Head of caudate nucleus (tissue), 42 donors: Measurements from ENCODE around the gene USP32.
"Not testable (repeated sequence)": the region's sequence is repeated elsewhere in the genome, so short reads cannot be mapped to it uniquely, and the experiment has no call there.

ENCODE experiments used
- DNase-seq, 42 donors: peaks; one replicate each; pipeline versions ENCODE4 v3.0.0 to v3.0.0-alpha.2; 2020 to 2021; ENCODE audit warnings: mixed read lengths in 7 of 42
- intact Hi-C: fragments of 100-400 bp; cut with DNase I; formaldehyde crosslinking; loops from one replicate; pipeline ENCODE4 v1.15.0; 2022

The USP32 gene

DNA sequence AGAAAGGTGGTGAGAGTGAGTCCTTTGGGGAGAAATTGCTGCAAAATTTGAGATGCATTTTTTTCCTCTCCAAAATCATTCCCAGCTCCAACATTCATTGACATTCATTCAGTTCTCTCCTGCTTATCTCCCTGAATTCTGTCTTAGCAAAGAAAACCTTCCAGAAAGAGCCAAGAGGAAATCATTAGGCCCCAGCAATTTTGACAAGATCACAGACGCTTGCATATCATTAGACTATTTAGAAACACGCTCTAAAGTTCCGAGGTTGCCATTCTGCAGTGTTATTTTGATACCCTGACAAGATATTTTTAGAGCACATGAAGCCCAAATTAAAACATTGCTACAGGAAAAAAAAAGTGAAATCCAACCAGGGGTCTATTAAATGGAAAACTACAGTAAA, 20.8 kb upstream of the USP32 start:
- DNase-seq: no peak
- intact Hi-C loops: no loop called here

DNA sequence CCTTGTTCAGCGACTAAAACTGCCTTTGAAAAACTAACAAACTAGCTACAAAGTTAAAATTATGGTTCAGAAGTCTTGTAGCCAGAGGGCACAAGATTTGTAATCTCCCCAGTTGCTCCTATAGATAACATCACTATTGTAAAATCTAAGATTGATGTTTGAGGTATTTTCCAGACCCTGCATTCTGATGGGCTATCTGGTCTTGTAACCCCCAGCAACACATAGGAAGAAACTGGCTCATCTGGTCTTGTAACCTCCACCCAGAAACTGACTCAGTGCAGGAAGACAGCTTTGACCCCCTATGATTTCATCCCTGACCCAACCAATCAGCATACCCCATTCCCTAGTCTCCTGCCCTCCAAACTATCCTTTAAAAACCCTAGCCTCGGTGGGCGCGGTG, 18.1 kb upstream of the USP32 start:
- no peak for DNase-seq
- intact Hi-C loops: no loop called here

DNA sequence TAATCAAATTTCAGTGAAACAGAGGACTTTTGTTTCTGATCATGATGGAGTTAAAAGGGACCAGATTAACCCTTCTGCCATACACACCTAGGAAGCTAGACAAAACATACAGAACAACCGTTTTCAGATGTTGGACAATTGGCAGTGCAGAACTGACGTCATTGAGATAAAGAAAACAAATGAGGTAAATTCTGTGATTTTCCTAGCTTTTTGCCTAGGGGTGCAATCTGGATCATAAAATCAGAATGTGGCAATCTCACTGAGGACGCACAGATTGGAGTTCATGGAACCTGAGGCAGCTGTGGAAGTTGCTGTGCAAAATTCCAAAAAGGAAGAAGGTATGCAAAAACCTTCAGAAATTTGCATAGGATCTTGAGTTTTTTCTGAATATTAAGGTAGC, 15.0 kb upstream of the USP32 start:
- DNase-seq: peak in 1 of 42 donors; percentile 12
- intact Hi-C loops: no loop called here

DNA sequence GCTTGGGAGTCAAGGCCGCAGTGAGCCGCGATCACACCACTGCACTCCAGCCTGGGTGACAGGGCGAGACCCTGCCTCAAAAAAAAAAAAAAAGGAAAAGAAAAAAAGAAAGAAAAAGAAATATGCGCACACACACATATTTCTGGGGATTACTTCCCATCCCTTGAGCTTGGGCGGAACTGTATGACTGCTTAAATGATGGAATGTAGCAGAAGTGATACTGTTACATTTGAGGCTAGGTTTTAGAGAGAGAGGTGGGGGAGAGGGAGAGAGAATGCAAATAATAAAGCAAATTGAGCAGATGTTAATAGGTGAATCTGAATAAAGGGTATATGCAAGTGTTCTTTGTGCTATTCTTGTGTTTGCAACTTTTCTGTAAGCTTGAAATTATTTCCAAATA, 12.0 kb upstream of the USP32 start:
- intact Hi-C loops: no loop called here

DNA sequence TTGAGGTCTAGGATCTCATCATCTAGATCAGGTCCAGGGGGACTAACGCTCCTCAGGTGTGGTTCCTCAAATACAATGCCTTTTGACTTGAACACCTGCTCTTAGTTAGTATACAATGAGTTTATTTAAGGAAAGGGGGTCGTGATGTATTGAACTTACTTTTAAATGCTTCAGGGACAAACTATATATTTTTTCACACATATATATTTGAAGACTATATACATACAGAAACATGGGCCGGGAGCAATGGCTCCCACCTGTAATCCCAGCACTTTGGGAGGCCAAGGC, 11.5 kb upstream of the USP32 start:
- intact Hi-C loops: no loop called here
- no peak for DNase-seq

More for the DNA sequence above, 12.0 kb upstream of the USP32 start:
- DNase-seq: no peak

DNA sequence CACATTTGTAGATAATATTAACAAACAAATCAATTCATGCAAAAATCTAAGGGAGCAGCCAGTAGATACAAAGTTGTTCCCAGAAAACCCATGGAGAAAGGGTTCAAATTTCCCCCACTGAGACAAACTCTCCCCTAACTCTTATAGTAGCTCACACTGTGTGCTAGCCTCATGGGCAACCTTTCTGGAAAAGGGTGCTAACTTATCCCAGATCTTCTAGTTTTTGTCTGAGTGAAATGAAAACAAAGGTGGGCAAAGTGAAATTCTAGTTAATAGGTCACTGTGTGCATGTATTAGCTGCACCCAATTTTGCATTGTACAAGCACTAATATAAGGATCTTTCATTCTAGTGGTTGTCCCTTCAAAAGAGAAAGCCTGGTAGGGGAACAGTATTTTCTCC, 9.9 kb upstream of the USP32 start:
- intact Hi-C loops: no loop called here
- DNase-seq: no peak

DNA sequence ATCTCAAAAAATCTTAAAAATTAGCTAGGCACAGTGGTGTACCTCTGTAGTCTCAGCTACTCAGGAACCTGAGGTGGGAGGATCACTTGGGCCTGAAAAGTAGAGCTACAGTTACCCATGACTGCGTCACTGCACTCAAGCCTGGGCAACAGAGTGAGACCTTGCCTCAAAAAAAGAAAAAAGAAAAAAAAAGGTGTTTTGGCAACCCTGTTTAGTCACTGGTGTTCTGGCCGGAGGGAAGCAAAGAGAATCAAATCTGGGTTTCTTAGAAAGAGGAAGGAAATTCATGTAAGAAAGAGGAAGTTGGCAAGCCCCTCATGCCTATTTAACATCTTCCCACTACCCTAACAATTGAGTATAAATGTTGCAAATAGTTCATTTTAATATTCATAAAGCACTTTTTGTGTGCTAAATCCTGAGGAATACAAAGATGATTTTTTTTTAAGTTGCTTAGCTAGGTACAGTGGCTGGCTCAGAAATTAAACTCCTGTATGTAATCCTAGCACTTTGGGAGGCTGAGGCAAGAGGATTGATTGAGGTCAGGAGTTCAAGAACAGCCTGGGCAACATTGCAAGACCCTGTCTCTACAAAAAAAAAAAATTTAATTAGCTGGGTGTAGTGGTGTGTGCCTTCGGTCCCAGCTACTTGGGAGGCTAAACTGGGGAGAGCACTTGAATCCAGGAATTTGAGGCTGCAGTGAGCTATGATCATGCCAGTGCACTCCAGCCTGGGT, 6.5 kb upstream of the USP32 start:
- DNase-seq: no peak
- intact Hi-C loops: no loop called here

DNA sequence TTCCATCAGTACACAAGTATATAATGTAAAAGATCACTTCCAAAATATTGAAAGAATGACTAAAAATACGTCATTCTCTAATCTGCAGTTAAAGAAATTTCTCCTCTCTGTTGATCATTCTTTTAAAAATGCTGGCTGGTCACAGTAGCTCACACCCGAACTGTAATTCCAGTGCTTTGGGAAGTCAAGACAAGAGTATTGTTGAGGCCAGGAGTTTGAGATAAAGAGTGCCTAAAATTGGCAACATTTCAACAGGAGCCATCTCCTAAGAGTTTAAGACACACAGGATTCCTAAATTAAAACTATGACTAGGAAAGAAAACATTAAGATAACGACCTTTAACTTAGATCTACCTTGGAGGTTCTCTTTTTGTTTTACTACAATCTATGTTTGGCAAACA, 4.5 kb upstream of the USP32 start:
- no peak for DNase-seq
- intact Hi-C loops: no loop called here

DNA sequence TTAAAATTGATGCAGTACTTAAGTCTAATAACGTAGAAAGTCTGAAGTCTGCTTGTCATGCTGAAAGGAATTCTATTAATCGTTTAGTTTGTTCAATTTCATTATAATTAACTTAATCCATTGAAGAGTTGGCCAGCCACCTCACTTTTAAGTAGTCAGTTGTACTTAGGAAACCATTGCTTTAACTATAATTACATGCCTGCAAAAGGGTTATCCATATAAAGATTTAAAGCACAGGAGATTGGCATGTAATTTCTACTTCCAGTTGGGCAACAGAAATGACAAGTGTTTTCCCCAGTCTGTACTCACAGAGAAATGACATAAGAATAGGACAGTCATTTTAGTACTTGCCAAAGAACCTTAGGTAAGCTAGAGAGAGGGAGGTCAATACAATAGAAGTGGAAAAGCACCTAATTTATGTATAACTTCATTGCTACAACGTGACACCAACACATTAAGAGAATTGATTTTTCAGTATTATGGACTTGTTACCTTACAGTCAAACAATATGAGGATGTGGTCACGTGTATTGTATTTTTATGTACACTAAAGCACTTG, 3.7 kb upstream of the USP32 start:
- intact Hi-C loops: no loop called here

DNA sequence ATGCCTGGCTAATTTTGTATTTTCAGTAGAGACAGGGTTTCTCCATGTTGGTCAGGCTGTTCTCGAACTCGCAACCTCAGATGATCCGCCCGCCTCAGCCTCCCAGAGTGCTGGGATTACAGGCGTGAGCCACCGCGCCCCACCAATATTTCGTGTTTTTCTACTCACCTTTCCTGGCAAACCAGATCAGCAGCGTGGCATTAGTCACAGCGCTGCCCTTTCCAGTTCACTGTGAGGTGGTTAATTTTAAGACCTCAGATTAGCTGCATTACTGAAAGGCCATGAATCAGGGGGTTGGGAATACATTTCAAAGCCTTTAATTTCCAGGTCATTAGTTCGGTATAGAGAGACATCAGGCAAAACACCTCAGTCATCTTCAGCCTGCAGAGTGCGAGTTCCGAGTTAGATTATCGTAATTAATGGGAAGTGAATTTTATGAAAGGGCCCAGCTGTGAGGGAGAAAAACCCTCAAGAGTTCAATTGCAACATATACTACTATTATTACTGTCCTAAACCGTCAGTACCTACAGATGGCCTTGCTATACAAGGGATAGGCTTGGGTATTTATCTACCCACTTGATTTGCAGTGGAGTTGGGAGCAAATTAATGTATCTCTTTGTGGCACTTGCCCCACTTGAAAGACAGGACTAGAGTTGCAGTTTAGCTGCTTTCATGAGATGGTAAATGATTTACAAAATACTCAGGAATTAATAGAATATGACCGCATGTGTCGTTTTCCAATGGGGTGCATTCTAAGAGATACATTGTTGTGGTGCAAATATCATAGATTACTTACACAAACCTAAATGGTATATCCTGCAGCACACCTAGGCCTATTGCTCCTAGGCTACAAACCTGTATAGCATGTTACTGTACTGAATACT, 2.1 kb upstream of the USP32 start:
- no peak for DNase-seq
- intact Hi-C loops: loop anchor here (2.0 kb wide), 1 partner anchor 101 kb away; no protein-coding TSS in a partner anchor

More for the DNA sequence above, 3.7 kb upstream of the USP32 start:
- DNase-seq: no peak

DNA sequence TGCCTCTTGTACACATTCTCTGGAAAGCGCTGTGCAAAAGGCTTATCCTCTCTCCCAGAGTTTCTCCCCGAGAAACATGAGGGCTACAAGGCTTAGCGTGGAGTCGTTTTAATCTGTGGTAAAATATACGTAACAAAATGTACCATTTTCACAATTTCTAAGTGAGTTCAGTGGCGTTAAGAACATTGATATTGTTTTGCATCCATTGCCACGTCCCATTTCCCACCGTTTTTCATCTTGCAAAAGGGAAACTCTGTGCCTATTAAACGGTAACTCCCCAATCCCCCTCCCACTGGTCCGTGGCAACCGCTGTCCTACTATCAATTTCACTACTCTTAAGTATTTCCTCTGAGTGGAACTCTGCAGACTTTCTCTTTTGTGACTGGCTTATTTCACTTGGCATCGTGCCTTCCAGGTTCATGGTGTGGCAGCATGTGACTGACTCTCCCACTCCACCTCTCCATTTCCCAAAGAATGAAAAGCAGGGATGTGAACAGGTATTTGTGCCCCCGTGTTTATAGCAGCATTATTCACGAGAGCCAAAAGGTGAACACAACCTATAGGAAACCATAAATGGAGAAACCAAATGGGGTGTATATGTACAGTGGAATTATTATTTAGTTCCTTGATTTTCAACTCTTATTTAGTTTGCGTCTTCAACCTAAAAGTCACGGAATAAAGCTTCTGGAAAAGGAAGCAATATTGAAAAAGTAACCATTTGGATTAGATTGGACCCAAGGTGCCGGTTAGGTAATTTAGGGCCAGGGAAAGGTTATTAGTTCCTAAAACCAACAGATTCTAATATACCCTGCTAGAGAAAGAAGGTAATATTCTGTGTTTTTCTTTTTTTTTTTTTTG, 1.1 kb upstream of the USP32 start:
- intact Hi-C loops: loop anchor here (2.0 kb wide), 1 partner anchor 100 kb away; no protein-coding TSS in a partner anchor
- peak in 32 of 42 donors; percentile 4 to 69 (median 33) for DNase-seq

DNA sequence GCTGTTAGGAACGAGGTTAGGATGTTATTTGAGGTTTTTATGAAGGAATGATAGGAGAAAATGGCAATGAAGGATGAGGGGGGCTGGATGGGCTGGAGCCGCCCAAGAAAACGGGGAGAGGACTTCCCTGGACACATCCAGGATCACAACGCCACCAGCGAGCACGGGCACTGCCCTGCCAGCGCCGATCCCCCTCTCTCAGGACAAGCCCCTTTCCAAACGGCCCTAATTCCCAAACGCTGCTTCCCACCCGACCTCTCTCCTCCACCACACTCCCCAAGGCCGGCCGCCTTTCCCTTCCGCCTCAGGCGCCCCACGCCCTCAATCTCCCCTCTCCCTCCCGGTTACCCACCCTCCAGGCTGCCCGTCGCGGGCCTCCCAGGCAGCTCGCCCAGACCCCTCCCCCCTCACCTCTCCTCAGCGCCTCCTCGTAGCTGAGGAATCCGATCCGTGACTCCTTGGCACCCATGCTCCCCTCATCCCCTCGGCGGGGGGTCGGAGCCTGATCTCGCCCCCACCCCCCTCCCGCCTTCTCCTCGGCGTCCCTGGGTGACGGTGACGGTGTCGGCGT, 377 bp downstream of the USP32 start:
- intact Hi-C loops: loop anchor here (2.0 kb wide), 1 partner anchor 99 kb away; no protein-coding TSS in a partner anchor
- DNase-seq: peak in 1 of 42 donors; percentile 6

DNA sequence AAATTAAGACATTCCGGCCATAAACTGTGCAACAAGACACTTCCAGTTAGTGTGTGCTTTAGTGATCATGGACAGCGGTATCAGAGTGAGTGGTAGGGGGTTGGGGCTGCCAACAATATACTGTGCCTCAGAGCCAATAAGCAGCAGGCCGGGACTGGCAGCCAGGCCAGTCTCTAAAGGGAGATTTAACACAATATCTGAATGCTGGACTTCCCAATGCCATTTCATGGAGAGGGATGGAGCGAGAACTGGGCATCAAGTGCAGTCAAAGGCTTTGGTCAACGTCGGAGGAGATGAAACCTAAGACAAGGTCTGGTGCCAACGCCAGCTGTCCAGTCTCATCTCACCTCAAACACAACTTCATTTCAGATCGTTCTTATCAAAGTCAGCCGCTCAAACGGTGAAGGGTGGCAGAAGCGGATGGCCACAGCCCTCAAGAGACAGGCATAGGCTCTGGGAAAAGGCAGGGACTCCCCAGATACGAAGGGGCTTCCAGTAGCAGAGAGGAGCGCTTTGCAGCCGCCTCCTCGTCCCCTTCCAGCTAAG, 935 bp downstream of the USP32 start:
- intact Hi-C loops: no loop called here

DNA sequence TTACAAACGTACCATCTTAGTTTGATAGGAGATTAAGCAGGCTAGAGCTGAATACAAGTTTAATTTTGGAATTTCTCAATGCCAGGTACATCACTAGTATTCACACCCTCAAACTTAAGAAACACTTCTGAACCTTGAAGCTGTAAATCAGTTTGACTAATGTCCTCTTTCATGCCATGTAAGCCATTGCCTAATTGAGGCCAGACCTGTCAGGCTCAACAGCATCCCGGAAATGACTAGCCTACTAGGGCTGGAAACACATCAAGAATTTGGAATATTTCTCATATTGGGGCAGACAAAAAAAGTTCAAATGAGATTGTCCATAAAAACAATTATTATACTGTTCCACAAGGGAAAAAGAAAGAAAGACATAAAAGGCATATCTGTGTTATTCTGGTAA, 1.7 kb downstream of the USP32 start:
- intact Hi-C loops: no loop called here
- no peak for DNase-seq

More for the DNA sequence above, 935 bp downstream of the USP32 start:
- DNase-seq: peak in 38 of 42 donors; percentile 2 to 68 (median 36)

DNA sequence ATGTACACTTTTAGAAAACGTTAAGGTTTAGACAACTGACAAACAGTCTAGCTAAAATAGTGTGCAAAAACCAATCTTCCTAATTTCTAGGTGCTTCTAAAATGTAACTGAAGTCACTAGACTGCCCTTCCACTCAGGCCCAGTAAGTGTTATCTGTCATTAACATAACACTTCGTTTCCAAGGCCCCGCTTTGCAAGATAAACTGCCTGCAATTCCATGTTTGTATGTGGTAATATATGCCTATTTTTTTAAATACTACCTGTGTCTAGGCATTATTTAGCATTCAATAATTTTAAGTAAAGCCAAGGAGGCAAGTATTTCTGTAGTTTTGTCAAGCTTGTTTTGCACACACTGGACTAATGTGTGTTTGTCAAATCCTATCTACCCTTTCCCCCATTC, 3.2 kb downstream of the USP32 start:
- no peak for DNase-seq
- intact Hi-C loops: no loop called here

DNA sequence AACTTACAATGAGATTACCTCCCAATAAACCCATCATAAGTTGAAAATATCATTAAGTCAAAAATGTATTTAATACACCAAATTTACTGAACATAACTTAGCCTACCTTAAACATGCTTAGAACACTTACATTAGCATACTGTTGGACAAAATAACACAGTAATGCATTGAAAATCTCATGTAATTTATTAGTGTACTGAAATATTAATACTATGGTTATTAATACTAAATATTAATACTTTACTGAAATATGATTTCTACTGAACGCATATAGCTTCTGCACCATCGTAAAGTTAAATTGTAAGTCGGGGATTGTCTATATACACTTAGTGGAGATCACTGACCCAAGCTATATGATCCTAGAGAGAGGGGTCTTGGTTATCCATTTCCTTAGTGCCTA, 4.3 kb downstream of the USP32 start:
- intact Hi-C loops: no loop called here
- no peak for DNase-seq

DNA sequence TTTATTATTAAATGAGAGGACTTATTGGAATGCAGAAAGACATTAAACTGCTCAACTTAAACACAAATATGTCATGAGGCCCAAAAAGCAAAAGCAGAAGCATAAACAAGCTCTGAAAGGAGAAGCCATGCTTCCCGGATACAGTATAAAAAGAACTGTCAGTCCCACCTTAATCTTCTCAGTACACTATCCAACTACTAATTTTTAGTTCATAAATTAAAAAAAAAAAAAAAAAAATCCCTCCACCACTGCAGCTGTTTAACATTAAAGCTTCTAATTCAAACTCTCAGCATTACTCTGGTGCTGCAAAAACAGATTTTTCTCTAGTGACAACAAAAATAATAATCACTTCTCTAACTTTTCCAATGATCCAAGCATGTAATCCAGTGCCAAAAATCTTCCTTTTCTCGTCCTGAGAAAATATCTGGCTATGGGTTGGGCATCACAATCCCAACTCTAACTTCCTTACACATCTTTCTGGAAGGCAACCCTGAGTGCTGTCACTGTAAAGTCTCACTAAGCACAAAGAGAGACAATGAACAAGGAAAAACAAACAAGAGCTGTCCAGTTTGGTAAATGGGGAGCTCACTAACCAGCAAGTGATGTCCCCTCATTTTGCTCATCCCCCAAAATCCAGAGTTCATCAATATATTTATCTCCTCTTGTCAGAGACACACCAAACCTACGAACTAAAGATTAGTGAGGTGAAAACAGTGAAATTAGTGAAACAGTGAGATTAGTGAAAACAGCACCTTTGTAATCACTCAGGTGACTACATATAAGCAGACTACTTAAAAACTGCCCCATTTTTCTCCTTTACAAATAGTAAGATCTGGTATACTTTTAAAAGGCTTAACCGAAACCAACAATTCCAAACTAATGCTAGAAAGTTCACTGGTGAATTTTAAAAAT, 5.5 kb downstream of the USP32 start:
- peak in 1 of 42 donors; percentile 15 for DNase-seq
- intact Hi-C loops: no loop called here

DNA sequence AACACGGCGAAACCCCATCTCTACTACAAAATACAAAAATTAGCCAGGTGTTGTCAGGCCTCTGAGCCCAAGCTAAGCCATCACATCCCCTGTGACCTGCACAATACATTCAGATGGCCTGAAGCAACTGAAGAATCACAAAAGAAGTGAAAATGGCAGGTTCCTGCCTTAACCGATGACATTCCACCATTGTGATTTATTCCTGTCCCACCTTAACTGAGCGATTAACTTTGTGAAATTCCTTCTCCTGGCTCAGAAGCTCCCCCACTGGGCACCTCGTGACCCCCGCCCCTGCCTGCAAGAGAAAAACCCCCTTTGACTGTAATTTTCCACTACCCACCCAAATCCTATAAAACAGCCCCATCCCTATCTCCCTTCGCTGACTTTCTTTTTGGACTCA, 7.0 kb downstream of the USP32 start:
- intact Hi-C loops, DNase-seq: not testable (repeated sequence)
